ENCODE results near the gene C1orf87.
A peak's percentile ranks its signal among the peaks of the same experiment; 100 is the strongest.

C1orf87 gene

DNA sequence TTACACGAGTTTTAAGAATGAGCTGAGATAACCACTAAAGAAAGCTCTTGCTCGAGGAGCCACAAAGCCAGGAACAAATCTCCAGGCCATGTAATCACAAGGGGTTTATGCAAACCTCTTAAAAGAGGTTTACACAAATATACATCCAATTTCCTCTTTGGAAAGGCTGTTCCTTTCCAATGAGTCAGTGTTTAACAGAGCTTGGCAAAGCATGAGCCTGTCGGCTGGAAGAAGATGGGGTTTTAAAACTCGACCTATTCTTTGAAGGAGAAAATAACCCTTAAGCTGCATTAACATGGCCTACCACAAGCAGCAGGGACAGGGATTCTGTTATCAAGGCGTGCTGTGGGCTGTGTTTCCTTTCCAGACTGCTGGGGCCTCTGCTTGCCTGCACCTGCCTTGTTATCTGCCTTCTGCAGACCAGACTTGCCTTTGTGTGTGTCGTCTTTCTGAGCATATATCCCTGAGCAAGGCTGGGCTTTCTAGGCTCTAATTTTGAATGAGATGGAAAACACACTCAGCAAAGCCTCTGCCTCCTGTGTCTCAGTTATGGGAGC is 106.4 kb downstream of the C1orf87 start:
- DNase-seq (ENCODE audit: insufficient read length, low spot score) (no peak), FAIRE-seq (no peak)

DNA sequence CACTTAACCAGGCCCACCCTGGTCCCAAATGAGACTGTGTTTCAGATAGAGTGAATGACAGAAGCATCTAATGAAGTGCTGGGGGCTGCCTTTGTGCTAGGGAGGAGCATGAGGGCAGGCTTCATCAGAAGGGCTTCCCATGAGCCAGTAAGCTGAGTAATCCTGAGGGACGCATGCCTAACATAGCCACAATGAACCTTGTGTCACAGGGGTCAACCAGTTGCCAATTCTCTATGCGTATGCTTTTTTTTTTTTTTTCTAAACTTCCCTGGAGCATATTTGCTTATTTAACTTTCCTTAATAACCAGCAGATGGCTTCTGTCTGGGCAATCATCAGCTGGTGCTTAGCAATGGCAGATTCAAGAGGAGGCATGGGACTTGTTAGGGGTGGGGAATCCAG is 121.5 kb downstream of the C1orf87 start:
- FAIRE-seq (no peak), DNase-seq (ENCODE audit: insufficient read length, low spot score) (no peak)

DNA sequence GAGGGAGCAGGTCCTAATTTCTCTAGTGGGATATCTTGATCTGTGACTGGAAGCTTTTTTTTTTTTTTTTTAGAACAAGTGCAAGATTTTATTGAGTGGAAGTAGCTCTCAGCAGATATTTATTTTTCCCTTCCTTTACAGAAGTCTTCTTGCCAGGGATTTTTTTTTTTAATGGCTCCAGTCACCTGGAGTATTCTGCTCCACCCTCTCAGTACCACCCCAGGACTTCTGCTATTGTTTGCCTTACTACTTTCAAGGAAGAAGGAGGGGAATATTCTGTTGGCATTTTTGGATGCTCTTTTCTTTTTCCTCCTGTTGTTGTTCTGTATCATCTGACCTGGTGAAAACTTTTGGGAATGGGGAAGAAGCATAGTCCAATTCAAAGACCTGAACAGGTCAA is 123.9 kb downstream of the C1orf87 start:
- DNase-seq (ENCODE audit: insufficient read length, low spot score) (no peak), FAIRE-seq (no peak)

DNA sequence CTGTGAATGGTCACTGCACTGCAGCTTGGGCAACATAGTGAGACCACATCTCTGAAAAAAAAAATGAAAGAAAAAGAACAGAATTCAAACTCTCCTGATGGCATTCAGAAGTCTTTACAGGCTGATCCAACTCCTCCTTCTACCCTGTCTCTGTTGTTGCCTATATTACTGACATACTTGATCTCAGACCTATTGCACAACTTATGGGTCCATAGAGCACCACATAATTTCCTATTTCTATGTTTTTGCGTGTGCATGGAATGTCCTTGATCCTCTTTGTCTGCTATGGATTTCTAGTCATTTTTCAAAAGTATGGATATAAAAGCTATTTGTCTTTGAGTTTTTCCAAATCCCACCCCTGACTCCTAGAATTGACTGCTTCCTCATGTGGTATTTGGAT is 124.6 kb downstream of the C1orf87 start:
- DNase-seq (ENCODE audit: insufficient read length, low spot score), result no peak
- no peak for FAIRE-seq

DNA sequence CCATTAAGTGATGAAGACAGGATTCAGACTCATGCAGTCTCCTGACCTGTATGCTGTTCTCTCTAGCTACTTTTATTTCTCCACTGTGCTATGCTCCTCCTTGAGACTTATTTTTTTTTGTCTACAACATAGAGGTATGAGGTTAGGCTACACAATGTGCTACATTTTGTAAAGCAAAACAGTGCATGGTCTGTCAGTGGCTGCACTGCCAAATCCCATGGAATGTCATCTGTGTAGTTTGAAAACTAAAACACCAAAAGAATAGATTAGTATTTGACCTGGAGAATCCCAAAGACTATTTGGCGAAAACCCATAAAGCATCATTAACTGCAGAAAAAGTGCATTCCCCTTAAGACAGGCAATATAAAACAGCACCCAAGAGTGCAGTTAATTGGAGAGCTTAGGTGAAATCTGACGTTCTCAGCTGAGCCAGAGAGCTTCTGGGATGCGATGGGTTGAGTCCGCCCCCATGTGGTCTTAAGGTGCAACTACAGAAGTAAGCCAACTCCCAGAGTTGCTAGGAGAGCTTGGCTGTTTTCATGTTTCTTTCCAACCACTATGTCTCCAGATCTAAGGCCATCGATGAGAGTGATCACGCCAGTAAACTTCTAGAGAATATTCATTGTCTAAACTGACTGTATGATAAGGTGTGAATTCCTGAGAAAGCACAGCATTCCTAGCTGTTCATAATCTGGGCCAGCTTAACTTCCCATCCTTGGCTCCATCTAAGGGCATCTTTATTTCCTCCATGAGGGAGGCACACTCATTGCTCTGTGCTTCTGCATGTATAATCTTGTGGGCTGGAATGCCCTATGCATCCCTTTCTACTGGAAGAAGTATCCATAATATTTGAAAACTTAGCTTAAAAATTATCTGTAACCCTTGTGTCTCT is 126.3 kb downstream of the C1orf87 start:
- FAIRE-seq (no peak), DNase-seq (ENCODE audit: insufficient read length, low spot score) (peak; percentile 34)

DNA sequence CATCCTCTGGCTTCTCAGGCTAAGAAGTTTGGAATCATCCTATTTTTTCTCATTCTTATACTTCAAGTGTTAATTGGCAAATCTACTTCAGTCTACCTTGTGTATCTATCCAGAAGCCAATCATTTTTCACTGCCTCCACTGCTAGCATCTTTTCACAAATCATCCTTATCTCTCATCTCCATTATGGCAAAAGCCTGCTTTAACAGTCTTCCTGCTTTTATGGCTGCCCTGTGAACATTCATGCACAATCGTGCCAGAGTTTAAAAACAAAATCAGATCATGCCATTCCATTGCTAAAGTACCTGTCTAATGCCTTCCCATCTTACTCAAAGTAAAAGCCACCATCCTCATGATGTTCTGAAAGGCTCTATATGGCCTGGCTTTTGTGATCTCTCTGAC is 127.8 kb downstream of the C1orf87 start:
- FAIRE-seq (no peak), DNase-seq (ENCODE audit: insufficient read length, low spot score) (no peak)
